Activated CD4-positive, alpha-beta memory T cell treated with anti-CD3 and anti-CD28 coated beads for 36 hours (primary cell): ENCODE measurements around the gene APOL6. TPM values are rescaled to one million over a fixed set of nuclear protein-coding genes. Genes with fewer than 3 reads are reported as not detected.
"Not testable (repeated sequence)": the region's sequence is repeated elsewhere in the genome, so short reads cannot be mapped to it uniquely, and the experiment has no call there.

Experiments used
- CTCF ChIA-PET: fragments of 350-600 bp; sonication (Branson Sonifier 250); formaldehyde crosslinking; loops from one replicate; lab custom pipeline; 2021; ENCODE audit warnings: antibody characterized with exemption, inconsistent platforms; lab: Charles Lee
- POLR2A ChIA-PET: fragments of 350-600 bp; sonication (Branson Sonifier 250); formaldehyde crosslinking; loops from one replicate; lab custom pipeline; 2021; ENCODE audit warnings: antibody characterized with exemption; lab: Charles Lee
- DNase-seq: peaks from one replicate; pipeline ENCODE4 v3.0.0-alpha.2; 2020
- H3K27ac Mint-ChIP-seq: one replicate; pipeline ENCODE4 v1.8.0; 2021; ENCODE audit warnings: mixed read lengths
- H3K27me3 Mint-ChIP-seq: one replicate; pipeline ENCODE4 v1.8.0; 2021; ENCODE audit warnings: mixed read lengths
- H3K36me3 Mint-ChIP-seq: one replicate; pipeline ENCODE4 v1.8.0; 2021; ENCODE audit warnings: mixed read lengths
- H3K4me1 Mint-ChIP-seq: one replicate; pipeline ENCODE4 v1.8.0; 2021; ENCODE audit warnings: low read depth, mixed read lengths
- H3K4me3 Mint-ChIP-seq: one replicate; pipeline ENCODE4 v1.8.0; 2021; ENCODE audit warnings: mild to moderate bottlenecking, mixed read lengths
- H3K9me3 Mint-ChIP-seq: one replicate; pipeline ENCODE4 v1.8.0; 2021; ENCODE audit warnings: mixed read lengths
- intact Hi-C: fragments of 100-400 bp; cut with micrococcal nuclease; formaldehyde crosslinking; loops from one replicate; pipeline ENCODE4 v1.15.1; 2023
- total RNA-seq, 2 experiments: library from RNA; stranded (reverse); gene quantifications; one replicate each; pipeline ENCODE4 v1.2.3, GENCODE V29; 2021

The APOL6 gene
- total RNA-seq, 2 experiments from 2014 or later: 26.7 to 27.7 TPM

- Mint-ChIP-seq H3K4me1 (peaks cover 20% of the 10 kb centered on the region), H3K36me3 (peaks cover 24% of the 10 kb centered on the region), H3K9me3 (peaks cover 45% of the 10 kb centered on the region), H3K27ac (peak overlapping the region; percentile 69)
- not testable (repeated sequence) for H3K27me3 Mint-ChIP-seq, H3K4me3 Mint-ChIP-seq
- CTCF ChIA-PET: interaction anchor here (1.2 kb wide), 1 partner anchor 31 kb away, joined by 3 read pairs; the partner anchor contains the start of gene APOL6
- intact Hi-C loops: loop anchor here (1.0 kb wide), 2 partner anchors 18 to 31 kb away; partner anchors contain the start of gene APOL6
- POLR2A ChIA-PET: interaction anchor here (1.9 kb wide), 1 partner anchor 31 kb away, joined by 11 read pairs; the partner anchor contains the start of gene APOL6
- DNase-seq: peak; percentile 77
These were observed 31.2 kb downstream of the APOL6 start for GRCh38 chr22:35679492-35679891.

DNA sequence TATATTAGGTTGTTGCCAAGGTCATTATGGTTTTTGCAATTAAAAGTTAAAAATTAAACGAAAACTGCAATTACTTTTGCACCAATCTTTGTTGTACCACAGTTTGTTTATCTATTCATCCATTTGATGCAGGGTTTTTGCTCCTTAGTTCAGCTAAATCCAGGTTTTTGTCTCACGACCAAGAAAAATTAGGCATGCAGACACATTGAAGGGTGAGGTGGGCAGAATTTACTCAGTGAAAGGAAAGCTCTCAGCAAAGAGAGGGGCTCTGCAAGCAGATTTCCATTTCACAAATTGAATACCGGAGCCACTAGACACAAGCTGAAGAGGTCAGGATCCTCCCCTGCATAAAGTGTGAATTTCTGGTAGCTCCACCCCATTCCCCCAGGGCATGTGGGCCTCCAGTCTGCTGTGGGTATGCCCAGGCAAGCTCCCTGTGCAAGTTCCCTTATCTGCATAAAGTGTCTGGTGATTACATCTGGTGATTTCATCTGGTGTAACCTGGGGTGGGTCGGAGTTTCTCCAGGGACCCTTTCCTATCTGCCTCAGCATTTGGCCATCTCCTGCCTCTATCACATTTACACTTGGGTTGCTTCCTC lies 33.3 kb downstream of the APOL6 start:
- peaks cover 16% of the 10 kb centered on the region for H3K36me3 Mint-ChIP-seq
- ChIA-PET CTCF (interaction anchor here (0.6 to 1.2 kb wide), 2 partner anchors 247 to 567 kb away, joined by 3 to 4 read pairs; no protein-coding TSS in a partner anchor), POLR2A (no interaction called here)
- no peak overlapping the region for H3K4me3 Mint-ChIP-seq
- peaks cover 33% of the 10 kb centered on the region for H3K9me3 Mint-ChIP-seq
- DNase-seq: no peak
- intact Hi-C loops: no loop called here
- no peaks in the 10 kb centered on the region for H3K27me3 Mint-ChIP-seq
- H3K27ac Mint-ChIP-seq: no peak overlapping the region
- H3K4me1 Mint-ChIP-seq: peaks cover 20% of the 10 kb centered on the region

- H3K4me3 Mint-ChIP-seq: no peak overlapping the region
- no peaks in the 10 kb centered on the region for H3K27me3 Mint-ChIP-seq
- no peak overlapping the region for H3K27ac Mint-ChIP-seq
These were observed 35.3 kb downstream of the APOL6 start for GRCh38 chr22:35683560-35683959.

DNA sequence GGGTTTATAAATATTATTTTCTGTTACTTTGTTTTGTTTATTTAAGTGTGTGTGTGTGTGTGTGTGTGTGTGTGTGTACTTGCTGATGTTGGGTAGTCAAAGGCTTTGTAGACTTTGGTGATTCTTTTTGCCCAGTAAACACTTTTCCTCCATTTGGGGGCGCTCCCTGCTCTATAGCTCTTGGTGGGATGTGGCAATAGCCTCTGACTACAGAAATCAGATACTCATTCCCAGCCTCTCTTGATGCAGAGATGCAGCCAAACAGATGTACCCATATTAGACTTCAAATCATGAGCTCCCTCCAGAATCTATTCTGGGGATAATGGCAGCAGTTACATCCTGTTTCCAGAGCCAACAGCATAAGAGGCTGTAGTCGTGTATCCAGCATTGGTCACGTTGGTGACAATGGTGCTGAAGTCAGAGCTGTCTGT lies 36.0 kb downstream of the APOL6 start:
- POLR2A ChIA-PET: no interaction called here
- Mint-ChIP-seq H3K4me1 (peaks cover 11% of the 10 kb centered on the region), H3K27me3 (no peaks in the 10 kb centered on the region), H3K9me3 (peaks cover 20% of the 10 kb centered on the region), H3K36me3 (peaks cover 6% of the 10 kb centered on the region), H3K4me3 (no peak overlapping the region), H3K27ac (no peak overlapping the region)
- CTCF ChIA-PET: interaction anchor here (0.6 to 1.0 kb wide), 2 partner anchors 57 to 59 kb away, joined by 3 to 5 read pairs; no protein-coding TSS in a partner anchor
- intact Hi-C loops: no loop called here
- no peak for DNase-seq

More at GRCh38 chr22:35683560-35683959, 35.3 kb downstream of the APOL6 start:
- Mint-ChIP-seq H3K36me3 (peaks cover 12% of the 10 kb centered on the region), H3K9me3 (peaks cover 27% of the 10 kb centered on the region), H3K4me1 (peaks cover 19% of the 10 kb centered on the region)
- CTCF ChIA-PET: no interaction called here
- POLR2A ChIA-PET: no interaction called here
- no peak for DNase-seq
- intact Hi-C loops: no loop called here

DNA sequence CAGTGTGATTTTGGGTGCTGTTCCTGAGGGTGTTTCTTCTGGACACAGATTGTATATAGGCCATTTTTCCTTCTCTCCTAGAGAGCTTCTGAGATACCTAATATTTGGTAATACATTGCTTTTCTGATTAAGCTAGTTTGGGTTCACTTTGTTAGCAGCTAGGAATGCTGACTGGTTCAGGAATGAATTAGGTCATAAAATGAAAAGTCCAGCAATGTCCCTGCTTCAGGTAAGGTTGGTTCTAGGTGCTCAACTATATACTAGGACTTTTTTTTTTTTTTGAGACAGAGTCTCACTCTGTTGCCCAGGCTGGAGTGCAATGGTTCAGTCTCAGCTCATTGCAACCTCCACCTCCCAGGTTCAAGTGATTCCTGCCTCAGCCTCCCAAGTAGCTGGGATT lies 36.5 kb downstream of the APOL6 start:
- no peaks in the 10 kb centered on the region for H3K27me3 Mint-ChIP-seq
- DNase-seq: no peak
- peaks cover 7% of the 10 kb centered on the region for H3K4me1 Mint-ChIP-seq
- H3K36me3 Mint-ChIP-seq: peaks cover 4% of the 10 kb centered on the region
- POLR2A ChIA-PET: no interaction called here
- peaks cover 15% of the 10 kb centered on the region for H3K9me3 Mint-ChIP-seq
- intact Hi-C loops: loop anchor here (5.0 kb wide), 1 partner anchor 57 kb away; no protein-coding TSS in a partner anchor
- no peak overlapping the region for H3K27ac Mint-ChIP-seq
- no peak overlapping the region for H3K4me3 Mint-ChIP-seq
- CTCF ChIA-PET: interaction anchor here (0.6 to 1.0 kb wide), 2 partner anchors 57 to 59 kb away, joined by 3 to 5 read pairs; no protein-coding TSS in a partner anchor

GRCh38 chr22:35685731-35686130 lies 37.5 kb downstream of the APOL6 start:
- CTCF ChIA-PET: interaction anchor here (0.6 kb wide), 1 partner anchor 468 kb away, joined by 3 read pairs; no protein-coding TSS in a partner anchor
- H3K27me3 Mint-ChIP-seq: no peaks in the 10 kb centered on the region
- H3K4me1 Mint-ChIP-seq: peaks cover 2% of the 10 kb centered on the region
- H3K9me3 Mint-ChIP-seq: peaks cover 11% of the 10 kb centered on the region
- POLR2A ChIA-PET: no interaction called here
- no peak for DNase-seq
- intact Hi-C loops: loop anchor here (5.0 kb wide), 1 partner anchor 58 kb away; no protein-coding TSS in a partner anchor
- no peak overlapping the region for H3K27ac Mint-ChIP-seq
- H3K4me3 Mint-ChIP-seq: no peak overlapping the region
- H3K36me3 Mint-ChIP-seq: peaks cover 4% of the 10 kb centered on the region

- intact Hi-C loops: loop anchor here (5.0 kb wide), 1 partner anchor 59 kb away; no protein-coding TSS in a partner anchor
- no peak overlapping the region for H3K27ac Mint-ChIP-seq
- DNase-seq: no peak
- H3K9me3 Mint-ChIP-seq: peaks cover 7% of the 10 kb centered on the region
- no peak overlapping the region for H3K4me3 Mint-ChIP-seq
- POLR2A ChIA-PET: no interaction called here
- H3K4me1 Mint-ChIP-seq: no peaks in the 10 kb centered on the region
- H3K27me3 Mint-ChIP-seq: no peaks in the 10 kb centered on the region
- peaks cover 2% of the 10 kb centered on the region for H3K36me3 Mint-ChIP-seq
- CTCF ChIA-PET: interaction anchor here (0.6 kb wide), 1 partner anchor 467 kb away, joined by 3 read pairs; no protein-coding TSS in a partner anchor
These were observed 38.1 kb downstream of the APOL6 start for GRCh38 chr22:35686298-35686697.

DNA sequence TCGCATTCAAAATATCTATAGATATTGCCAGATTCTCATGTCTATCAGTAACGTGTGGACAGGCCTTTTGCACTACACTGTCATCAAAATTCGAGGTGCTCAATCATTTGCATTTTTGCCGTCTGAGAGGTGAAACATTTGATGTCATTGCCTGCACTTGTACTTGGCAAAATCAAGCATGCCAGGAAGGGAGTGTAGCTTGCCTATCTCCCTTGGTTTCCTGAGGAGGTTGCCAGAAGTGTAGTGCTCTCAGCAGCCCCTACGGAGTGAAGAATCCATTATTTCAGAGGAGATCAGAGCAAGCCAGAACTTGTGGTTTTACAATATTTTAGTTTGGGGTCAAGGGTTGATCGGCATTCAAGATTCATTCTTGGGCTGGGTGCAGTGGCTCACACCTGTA lies 39.2 kb downstream of the APOL6 start:
- DNase-seq: no peak
- H3K4me1 Mint-ChIP-seq: no peaks in the 10 kb centered on the region
- ChIA-PET POLR2A (no interaction called here), CTCF (no interaction called here)
- H3K27ac Mint-ChIP-seq: no peak overlapping the region
- H3K36me3 Mint-ChIP-seq: no peaks in the 10 kb centered on the region
- peaks cover 2% of the 10 kb centered on the region for H3K27me3 Mint-ChIP-seq
- no peaks in the 10 kb centered on the region for H3K9me3 Mint-ChIP-seq
- no peak overlapping the region for H3K4me3 Mint-ChIP-seq
- intact Hi-C loops: loop anchor here (5.0 kb wide), 1 partner anchor 60 kb away; no protein-coding TSS in a partner anchor

- DNase-seq: no peak
These were observed 40.8 kb downstream of the APOL6 start for GRCh38 chr22:35688913-35689675.

GRCh38 chr22:35690001-35690400 lies 41.8 kb downstream of the APOL6 start:
- no peaks in the 10 kb centered on the region for H3K36me3 Mint-ChIP-seq
- intact Hi-C loops: no loop called here
- no peaks in the 10 kb centered on the region for H3K4me1 Mint-ChIP-seq
- H3K27me3 Mint-ChIP-seq: peaks cover 7% of the 10 kb centered on the region
- ChIA-PET POLR2A (no interaction called here), CTCF (interaction anchor here (0.6 to 1.5 kb wide), 3 partner anchors 26 to 63 kb away, joined by 3 to 5 read pairs (median 4); partner anchors contain the start of gene APOL6)
- H3K9me3 Mint-ChIP-seq: no peaks in the 10 kb centered on the region
- DNase-seq: no peak
- no peak overlapping the region for H3K4me3 Mint-ChIP-seq
- H3K27ac Mint-ChIP-seq: no peak overlapping the region

More at GRCh38 chr22:35688913-35689675, 40.8 kb downstream of the APOL6 start:
- H3K27me3 Mint-ChIP-seq: peaks cover 7% of the 10 kb centered on the region
- ChIA-PET POLR2A (no interaction called here), CTCF (interaction anchor here (1.2 to 1.5 kb wide), 3 partner anchors 41 to 58 kb away, joined by 3 to 5 read pairs (median 3); partner anchors contain the start of gene APOL6)
- no peak overlapping the region for H3K27ac Mint-ChIP-seq
- H3K4me3 Mint-ChIP-seq: no peak overlapping the region
- H3K36me3 Mint-ChIP-seq: no peaks in the 10 kb centered on the region
- intact Hi-C loops: loop anchor here (5.0 kb wide), 1 partner anchor 62 kb away; no protein-coding TSS in a partner anchor
- H3K9me3 Mint-ChIP-seq: no peaks in the 10 kb centered on the region
- no peaks in the 10 kb centered on the region for H3K4me1 Mint-ChIP-seq

DNA sequence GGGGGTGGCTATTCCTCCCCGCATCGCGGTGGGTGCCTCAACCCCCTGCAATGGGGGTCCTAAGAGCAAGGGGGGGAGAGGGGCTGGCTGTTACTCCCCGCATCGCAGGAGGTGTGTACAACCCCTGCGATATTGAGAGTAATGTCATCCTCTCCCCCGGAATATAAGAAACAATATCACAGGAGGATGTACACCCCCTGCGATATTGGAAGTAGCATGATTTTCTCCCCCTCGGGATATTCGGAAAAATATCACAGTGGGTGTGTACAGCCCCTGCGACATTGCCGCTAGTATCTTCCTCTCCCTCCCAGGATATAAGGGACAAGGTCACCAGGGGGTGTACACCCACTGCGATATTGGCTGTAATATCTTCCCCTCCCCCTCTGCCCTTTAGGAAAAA lies 47.0 kb downstream of the APOL6 start:
- no peaks in the 10 kb centered on the region for H3K36me3 Mint-ChIP-seq
- CTCF ChIA-PET: no interaction called here
- peaks cover 9% of the 10 kb centered on the region for H3K27me3 Mint-ChIP-seq
- DNase-seq: peak; percentile 11
- no peak overlapping the region for H3K4me3 Mint-ChIP-seq
- H3K4me1 Mint-ChIP-seq: no peaks in the 10 kb centered on the region
- POLR2A ChIA-PET: no interaction called here
- no peaks in the 10 kb centered on the region for H3K9me3 Mint-ChIP-seq
- intact Hi-C loops: loop anchor here (5.0 kb wide), 1 partner anchor 48 kb away; the partner anchor contains the start of gene APOL6
- H3K27ac Mint-ChIP-seq: no peak overlapping the region
